Measurements from ENCODE around the gene B4GALT5. TPM values are rescaled to one million over a fixed set of nuclear protein-coding genes. Genes with fewer than 3 reads are reported as not detected.
"Not testable (repeated sequence)": the region's sequence is repeated elsewhere in the genome, so short reads cannot be mapped to it uniquely, and the experiment has no call there.

Gene B4GALT5
- polyA plus RNA-seq, 3 donors, result 50.0 to 56.4 (median 50.1) TPM

DNA sequence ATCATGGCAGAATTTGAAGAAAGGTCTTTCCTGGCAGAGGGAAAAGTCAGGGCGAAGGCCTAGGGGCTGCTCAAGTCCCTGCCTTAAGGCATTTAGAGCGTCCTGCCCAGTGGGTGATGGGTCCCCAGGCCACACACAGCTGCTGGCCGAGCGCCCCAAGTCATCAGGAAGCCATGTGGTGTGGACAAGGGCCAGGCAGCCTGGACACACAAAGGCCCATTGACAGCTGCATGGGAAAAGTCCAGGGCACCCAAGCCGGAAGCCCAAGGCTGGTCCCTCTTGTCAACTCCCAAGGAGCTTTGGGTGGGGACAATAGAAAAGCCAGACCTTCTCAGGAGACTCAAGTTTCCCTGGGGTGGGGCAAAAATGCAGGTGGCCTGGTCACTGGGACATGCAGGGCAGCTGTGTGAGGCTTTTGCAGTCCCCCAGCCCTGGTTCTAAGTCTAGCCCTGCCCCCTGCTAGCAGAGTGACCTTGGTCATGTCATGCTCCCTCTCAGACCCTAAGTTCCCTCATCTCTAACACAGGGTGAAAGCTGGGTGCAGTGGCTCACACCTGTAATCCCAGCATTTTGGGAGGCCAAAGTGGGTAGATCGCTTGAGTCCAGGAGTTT, 101.4 kb downstream of the B4GALT5 start:
- no peak for DNase-seq (ENCODE audit: low read depth in 3 of 3, low spot score in 2 of 3)

- not testable (repeated sequence) for DNase-seq (ENCODE audit: low read depth in 3 of 3, low spot score in 2 of 3)
Observed at GRCh38 chr20:49611539-49612126, 102.0 kb downstream of the B4GALT5 start.

DNA sequence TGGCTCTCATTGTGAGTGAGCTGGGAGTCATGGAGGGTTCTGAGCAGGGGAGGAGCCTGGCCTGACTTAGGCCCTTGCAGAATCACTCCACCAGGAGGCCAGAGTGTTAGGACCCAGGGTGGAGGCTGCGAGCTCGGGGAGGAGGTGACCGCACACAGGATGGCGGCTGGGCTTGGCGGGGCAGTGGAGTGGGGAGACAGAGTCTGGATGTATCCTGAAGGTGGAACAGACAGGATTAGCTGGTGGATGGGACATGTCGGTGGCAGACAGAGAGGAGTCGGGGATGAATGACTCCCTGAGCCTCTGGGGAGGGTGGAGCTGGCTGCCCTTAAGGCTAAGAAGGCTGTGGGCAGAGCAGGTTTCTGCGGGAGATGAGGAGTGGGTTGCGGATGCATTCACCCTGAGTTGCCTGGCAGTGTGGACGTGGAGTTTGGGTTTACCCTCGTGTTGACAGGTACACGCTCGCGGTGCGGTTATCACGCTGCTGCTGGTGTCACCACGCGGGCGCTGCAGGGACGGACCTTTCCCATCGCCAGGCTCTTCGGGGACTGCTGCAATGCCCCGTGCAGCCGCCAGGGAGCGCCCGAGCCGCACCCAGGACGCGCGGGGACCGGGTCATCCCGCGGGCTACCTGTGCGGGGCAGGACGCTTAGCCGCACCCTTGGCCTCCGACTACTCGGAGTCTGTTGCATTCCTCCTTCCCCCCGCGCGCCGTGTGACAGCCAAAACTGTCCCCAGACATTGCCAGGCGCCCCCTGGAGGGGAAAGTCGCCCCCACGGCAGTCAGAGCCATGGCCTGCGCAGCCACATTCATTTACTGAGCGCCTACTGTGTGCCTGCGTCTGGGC, 102.8 kb downstream of the B4GALT5 start:
- no peak for DNase-seq (ENCODE audit: low read depth in 3 of 3, low spot score in 2 of 3)

- no peak for DNase-seq (ENCODE audit: low read depth in 3 of 3, low spot score in 2 of 3)
Observed at GRCh38 chr20:49608752-49609670, 104.7 kb downstream of the B4GALT5 start.

DNA sequence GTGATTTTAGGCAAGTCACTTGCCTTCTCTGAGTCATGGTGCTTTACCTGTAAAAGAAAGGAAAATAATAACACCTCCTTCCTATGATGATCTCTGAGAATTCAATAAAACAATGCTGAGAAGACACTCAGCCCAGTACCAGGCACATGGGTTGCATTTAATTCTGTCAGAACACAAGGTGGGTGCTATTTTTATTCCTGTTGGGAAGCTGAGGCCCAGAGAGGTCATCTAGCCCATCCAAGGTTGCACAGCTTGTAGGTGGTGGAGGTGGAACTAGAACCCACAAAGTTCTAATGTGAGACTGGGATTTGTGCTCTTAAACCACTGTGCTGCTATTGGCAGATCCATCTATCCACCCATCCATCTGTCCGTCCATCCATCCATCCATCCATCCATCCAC, 106.1 kb downstream of the B4GALT5 start:
- no peak for DNase-seq (ENCODE audit: low read depth in 3 of 3, low spot score in 2 of 3)

DNA sequence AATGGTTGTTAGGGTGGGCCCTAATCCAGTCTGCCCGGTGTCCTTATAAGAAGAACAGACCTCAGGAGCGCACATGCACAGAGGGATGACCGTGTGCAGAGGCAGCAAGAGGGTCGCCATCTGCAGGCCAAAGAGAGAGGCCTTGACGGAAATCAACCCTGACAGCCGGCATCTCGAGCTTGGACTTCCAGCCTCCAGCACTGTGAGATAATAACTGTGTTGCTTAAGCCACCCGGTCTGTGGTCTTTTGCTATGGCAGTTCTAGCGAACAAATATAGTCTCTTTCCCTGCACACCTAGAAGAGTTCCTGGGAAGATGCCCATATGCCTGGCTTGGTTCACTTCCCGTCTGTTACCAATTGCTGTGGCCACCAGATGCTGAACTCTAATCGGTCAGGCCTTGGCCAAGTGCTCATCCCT, 110.5 kb downstream of the B4GALT5 start:
- no peak for DNase-seq (ENCODE audit: low read depth in 3 of 3, low spot score in 2 of 3)

- DNase-seq (ENCODE audit: low read depth in 3 of 3, low spot score in 2 of 3), result no peak
Observed at GRCh38 chr20:49602345-49603208, 111.1 kb downstream of the B4GALT5 start.

DNA sequence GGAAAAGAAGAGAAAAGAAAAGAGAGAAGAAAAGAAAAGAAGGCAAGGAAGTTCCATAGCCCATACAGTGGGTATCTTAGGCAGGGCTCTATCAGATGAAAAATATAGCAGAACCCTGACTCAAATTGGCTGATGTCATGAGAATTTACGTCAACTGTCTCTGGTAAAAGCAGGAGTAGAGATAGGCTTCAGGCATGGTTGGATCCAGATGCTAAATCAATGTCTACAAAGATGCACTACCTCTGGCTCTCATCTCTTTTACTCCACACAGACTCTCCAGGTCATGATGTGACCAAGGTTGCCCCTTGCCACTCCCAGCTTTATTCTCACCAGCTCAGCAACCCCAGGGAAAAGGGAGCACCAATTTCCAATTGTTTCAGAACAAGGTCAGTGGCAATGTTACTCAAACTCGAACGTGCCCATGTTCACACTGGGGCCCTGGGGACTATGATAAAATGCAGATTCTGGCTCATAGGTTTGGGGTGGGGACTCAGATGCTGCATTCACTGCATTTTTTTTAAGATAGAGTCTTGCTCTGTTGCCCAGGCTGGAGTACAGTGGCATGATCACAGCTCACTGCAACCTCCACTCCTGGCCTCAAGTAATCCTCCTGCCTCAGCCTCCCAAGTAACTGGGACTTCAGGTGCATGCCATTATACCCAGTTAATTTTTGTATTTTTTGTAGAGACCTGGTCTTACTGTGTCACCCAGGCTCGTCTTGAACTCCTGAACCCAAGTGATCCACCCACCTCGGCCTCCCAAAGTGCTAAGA, 112.3 kb downstream of the B4GALT5 start:
- no peak for DNase-seq (ENCODE audit: low read depth in 3 of 3, low spot score in 2 of 3)

DNA sequence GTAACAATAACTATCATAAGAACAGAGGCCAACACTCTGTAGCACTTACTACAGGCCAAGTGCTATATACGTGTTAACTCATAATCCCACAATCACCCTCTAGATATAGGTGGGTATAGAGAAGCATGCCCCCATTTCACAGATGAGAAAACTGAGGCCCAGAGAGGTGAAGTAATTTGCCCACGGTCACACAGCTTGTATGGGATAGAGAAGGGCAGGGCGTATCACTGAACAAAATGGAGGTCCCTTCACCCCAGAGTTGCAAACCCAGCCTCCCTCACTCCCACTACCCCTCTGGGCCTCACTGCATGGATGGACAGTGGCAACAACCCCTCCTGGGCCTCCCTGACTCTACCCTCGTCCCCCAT, 113.9 kb downstream of the B4GALT5 start:
- no peak for DNase-seq (ENCODE audit: low read depth in 3 of 3, low spot score in 2 of 3)

- no peak for DNase-seq (ENCODE audit: low read depth in 3 of 3, low spot score in 2 of 3)
Observed at GRCh38 chr20:49597825-49598395, 115.8 kb downstream of the B4GALT5 start.

DNA sequence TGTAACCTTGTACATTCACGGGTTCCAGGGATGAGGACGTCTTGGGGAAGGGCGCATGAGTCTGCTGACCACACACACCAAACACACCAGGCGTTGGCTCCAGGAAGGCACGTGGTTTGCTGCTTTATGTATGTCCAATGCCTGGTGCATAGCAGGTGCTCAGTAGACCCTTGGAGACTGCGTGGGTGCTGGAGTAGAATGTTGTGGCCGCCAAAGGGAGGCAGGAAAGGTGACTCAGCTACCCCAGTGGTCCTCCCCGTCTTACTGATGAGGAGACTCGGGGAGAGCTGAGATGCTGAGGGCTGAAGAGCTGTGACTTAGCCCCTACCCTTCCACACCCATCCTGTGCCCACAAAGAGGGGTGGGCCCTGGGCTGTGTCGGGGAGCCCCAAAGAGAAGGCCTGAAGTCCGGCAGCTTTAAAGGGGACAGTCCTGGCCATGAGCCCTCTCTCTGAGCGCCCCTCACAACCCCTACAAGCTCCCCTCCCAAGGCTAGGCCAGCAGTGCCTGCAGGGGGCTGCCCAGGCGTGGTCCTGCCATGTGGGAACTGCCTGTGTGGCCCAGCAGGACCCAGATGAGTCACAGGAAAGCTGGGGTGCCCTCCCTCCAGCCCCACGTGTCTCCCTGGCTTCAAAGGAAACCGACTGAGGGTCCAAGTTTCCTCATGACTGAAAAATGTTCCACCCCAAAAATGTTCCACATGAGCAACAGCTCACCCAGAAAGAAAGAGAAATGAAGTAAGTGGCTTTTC, 117.7 kb downstream of the B4GALT5 start:
- DNase-seq (ENCODE audit: low read depth in 3 of 3, low spot score in 2 of 3), result no peak

GRCh38 chr20:49595346-49595745, 118.3 kb downstream of the B4GALT5 start:
- no peak for DNase-seq (ENCODE audit: low read depth in 3 of 3, low spot score in 2 of 3)

GRCh38 chr20:49594931-49595315, 118.8 kb downstream of the B4GALT5 start:
- DNase-seq (ENCODE audit: low read depth in 3 of 3, low spot score in 2 of 3), result no peak

- no peak for DNase-seq (ENCODE audit: low read depth in 3 of 3, low spot score in 2 of 3)
Observed at GRCh38 chr20:49594143-49594930, 119.3 kb downstream of the B4GALT5 start.

DNA sequence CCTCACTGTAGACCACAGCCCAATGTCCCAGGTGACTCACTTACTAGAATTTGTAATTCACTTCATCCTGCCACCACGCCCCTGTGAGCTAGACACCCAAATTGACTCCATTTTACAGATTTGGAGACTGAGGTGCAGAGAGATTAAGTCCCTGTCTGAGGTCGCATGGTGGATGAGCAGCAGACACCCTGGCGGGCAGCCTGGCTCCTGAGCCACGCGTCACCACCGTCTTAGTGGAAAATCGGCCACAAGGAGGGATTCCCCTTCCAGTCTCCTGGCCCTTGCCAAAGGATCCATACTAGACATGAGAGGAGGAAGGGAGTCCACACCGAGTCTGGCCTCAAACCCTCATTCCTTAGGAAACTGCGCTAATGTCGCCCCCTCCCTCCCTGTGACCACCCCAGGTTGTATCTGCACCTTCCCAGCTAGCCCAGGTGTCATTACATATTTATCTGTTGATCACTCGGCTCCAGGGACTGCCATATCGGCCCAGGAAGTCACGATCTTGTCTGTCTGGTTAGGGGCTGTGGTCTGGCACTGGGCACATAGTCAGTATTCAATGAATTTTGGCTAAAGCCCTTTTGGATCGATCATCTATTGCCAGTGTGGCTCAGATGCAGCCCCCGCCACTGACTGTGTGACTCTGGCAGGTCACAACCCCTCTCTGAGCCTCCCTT, 120.1 kb downstream of the B4GALT5 start:
- no peak for DNase-seq (ENCODE audit: low read depth in 3 of 3, low spot score in 2 of 3)

DNA sequence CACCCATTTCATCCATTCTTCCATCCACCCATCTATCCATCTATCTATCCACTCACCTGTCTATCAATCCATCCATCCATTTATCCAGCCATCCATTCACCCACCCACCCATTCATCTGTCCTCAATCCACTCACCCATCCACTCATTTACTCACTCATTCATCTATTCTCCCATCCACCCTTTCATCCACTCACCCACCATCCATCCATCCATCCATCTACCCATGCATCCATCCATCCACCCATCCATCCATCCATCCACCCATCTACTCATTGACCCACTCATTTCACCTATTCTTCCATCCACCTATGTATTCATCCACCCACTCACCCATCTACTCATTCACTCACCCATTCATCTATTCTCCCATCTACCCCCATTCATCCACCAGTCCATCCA, 121.6 kb downstream of the B4GALT5 start:
- no peak for DNase-seq (ENCODE audit: low read depth in 3 of 3, low spot score in 2 of 3)
